WTC11 (cell line): Measurements from ENCODE around the gene TP73. TPM values are rescaled to one million over a fixed set of nuclear protein-coding genes. Genes with fewer than 3 reads are reported as not detected.

Experiments
- ATAC-seq: fragments of 200-7000 bp; cut with Tn5 transposase; 2 replicates; pipeline ENCODE4 v1.10.0; 2021; ENCODE audit warnings: mild to moderate bottlenecking, moderate library complexity
- CTCF ChIA-PET: fragments of 300-600 bp; sonication (Branson Sonifier 250); formaldehyde crosslinking; loops from one replicate; lab custom pipeline; 2021; ENCODE audit warnings: antibody characterized with exemption; lab: Charles Lee
- POLR2A ChIA-PET: fragments of 350-600 bp; sonication (Branson Sonifier 250); formaldehyde crosslinking; loops from one replicate; lab custom pipeline; 2021; ENCODE audit warnings: antibody characterized with exemption; lab: Charles Lee
- DNase-seq: peaks from one replicate; pipeline ENCODE4 v3.0.0; 2021; ENCODE audit warnings: low spot score
- H3K27ac Mint-ChIP-seq: 2 replicates; pipeline ENCODE4 v1.8.0; 2021; ENCODE audit warnings: mixed read lengths
- H3K27me3 Mint-ChIP-seq: 2 replicates; pipeline ENCODE4 v1.8.0; 2021; ENCODE audit warnings: low read depth, mild to moderate bottlenecking, moderate library complexity, mixed read lengths
- H3K36me3 Mint-ChIP-seq: 2 replicates; pipeline ENCODE4 v1.8.0; 2021; ENCODE audit warnings: mixed read lengths
- H3K4me1 Mint-ChIP-seq: 2 replicates; pipeline ENCODE4 v1.8.0; 2022; ENCODE audit warnings: mixed read lengths
- H3K4me3 Mint-ChIP-seq: 2 replicates; pipeline ENCODE4 v1.8.0; 2021; ENCODE audit warnings: mild to moderate bottlenecking, moderate library complexity, mixed read lengths
- H3K9me3 Mint-ChIP-seq: 2 replicates; pipeline ENCODE4 v1.8.0; 2021; ENCODE audit warnings: mixed read lengths
- ATF1 ChIP-seq: sonication (generic); formaldehyde crosslinking; IDR thresholded peaks from 2 replicates; pipeline ENCODE4 v1.8.1; 2023; ENCODE audit warnings: mild to moderate bottlenecking, moderate library complexity, missing genetic modification reagents
- CBFB ChIP-seq: sonication (generic); formaldehyde crosslinking; IDR thresholded peaks from 2 replicates; pipeline ENCODE4 v1.8.1; 2022; ENCODE audit warnings: mild to moderate bottlenecking, low read depth, missing genetic modification reagents
- EMX1 ChIP-seq: fragments of 250-450 bp; sonication (Bioruptor Pico); IDR thresholded peaks from 2 replicates; pipeline ENCODE4 v1.8.0; 2021; ENCODE audit warnings: mild to moderate bottlenecking
- ESRRA ChIP-seq: sonication (generic); formaldehyde crosslinking; IDR thresholded peaks from 2 replicates; pipeline ENCODE4 v1.8.1; 2022; ENCODE audit warnings: mild to moderate bottlenecking, missing genetic modification reagents, borderline replicate concordance
- FOXJ3 ChIP-seq: sonication (generic); formaldehyde crosslinking; IDR thresholded peaks from 2 replicates; pipeline ENCODE4 v1.9.0; 2021; ENCODE audit warnings: missing genetic modification reagents, mild to moderate bottlenecking, borderline replicate concordance
- FOXP1 ChIP-seq: sonication (generic); formaldehyde crosslinking; IDR thresholded peaks from 2 replicates; pipeline ENCODE4 v1.8.0; 2022; ENCODE audit warnings: missing genetic modification reagents, mild to moderate bottlenecking, moderate library complexity, borderline replicate concordance
- KAT7 ChIP-seq: sonication (generic); formaldehyde crosslinking; IDR thresholded peaks from 2 replicates; pipeline ENCODE4 v1.8.1; 2023; ENCODE audit warnings: missing genetic modification reagents, mild to moderate bottlenecking, borderline replicate concordance
- RELA ChIP-seq: sonication (generic); formaldehyde crosslinking; IDR thresholded peaks from 2 replicates; pipeline ENCODE4 v1.8.1; 2022; ENCODE audit warnings: missing genetic modification reagents, mild to moderate bottlenecking, borderline replicate concordance
- SOX15 ChIP-seq: fragments of 250-450 bp; sonication (Bioruptor Pico); IDR thresholded peaks from 2 replicates; pipeline ENCODE4 v1.9.0; 2021; ENCODE audit warnings: mild to moderate bottlenecking
- TEAD4 ChIP-seq: sonication (generic); formaldehyde crosslinking; IDR thresholded peaks from 2 replicates; pipeline ENCODE4 v1.8.0; 2022; ENCODE audit warnings: mild to moderate bottlenecking, missing genetic modification reagents
- ZNF263 ChIP-seq: sonication (generic); formaldehyde crosslinking; IDR thresholded peaks from 2 replicates; pipeline ENCODE4 v1.8.1; 2022; ENCODE audit warnings: low read depth, mild to moderate bottlenecking, moderate library complexity, missing genetic modification reagents
- total RNA-seq: library from RNA; stranded (reverse); gene quantifications from 3 replicates; pipeline ENCODE4 v1.2.3, GENCODE V29; 2021
- TF ChIP-seq, protein P1 (sequence below): sonication (generic); formaldehyde crosslinking; IDR thresholded peaks from 2 replicates; pipeline ENCODE4 v1.8.0; 2022; ENCODE audit warnings: mild to moderate bottlenecking, missing genetic modification reagents
- TF ChIP-seq, protein P2 (sequence below): sonication (generic); formaldehyde crosslinking; IDR thresholded peaks from 2 replicates; pipeline ENCODE4 v1.8.1; 2023; ENCODE audit warnings: mild to moderate bottlenecking, missing genetic modification reagents
- TF ChIP-seq, protein P3 (sequence below): sonication (generic); formaldehyde crosslinking; IDR thresholded peaks from 2 replicates; pipeline ENCODE4 v1.8.0; 2023; ENCODE audit warnings: missing genetic modification reagents, mild to moderate bottlenecking, borderline replicate concordance

Gene TP73
- total RNA-seq, 1 experiment from 2014 or later, result 5.7 TPM

DNA sequence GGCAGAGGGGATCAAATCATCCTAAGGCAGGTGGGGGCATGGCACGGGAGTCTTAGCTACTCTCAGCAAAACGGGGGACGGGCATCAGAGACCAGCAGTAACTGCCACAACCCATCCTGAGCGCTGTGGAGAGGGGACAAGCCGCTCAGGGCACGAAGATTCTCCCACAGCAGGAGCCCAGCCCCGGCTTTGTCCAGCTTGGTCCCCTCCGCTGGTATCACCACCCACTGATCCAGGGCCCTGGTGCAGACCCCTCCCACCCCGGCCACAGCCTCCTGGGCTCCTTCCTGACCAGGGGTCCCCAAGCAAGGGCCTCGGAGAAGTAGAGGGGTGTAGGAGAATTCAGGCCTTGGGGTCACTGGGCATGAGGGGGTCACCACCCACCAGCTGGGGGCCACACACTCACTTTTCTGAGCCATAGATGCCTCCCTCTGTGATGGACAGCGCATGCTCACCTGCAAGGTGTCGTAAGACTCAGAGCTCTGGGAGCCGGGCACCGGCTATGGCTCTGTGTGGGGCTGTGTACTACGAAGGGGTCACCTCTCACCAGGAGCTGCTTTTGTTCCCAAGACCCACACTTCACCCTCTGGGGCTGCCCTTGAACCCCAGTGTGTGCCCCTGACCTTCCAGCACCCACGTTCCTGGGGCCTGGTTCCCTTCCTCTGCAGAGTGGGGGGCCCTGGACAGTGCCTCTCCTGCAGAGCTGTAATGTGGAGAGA lies 117.9 kb downstream of the TP73 start:
- DNase-seq (no peak), ATAC-seq (no peak)
- Mint-ChIP-seq H3K4me3 (no peak overlapping the region), H3K4me1 (peaks cover 24% of the 10 kb centered on the region), H3K27ac (no peak overlapping the region), H3K36me3 (peaks cover 5% of the 10 kb centered on the region; the same call in 1 of the 2 replicates), H3K27me3 (peaks cover 18% of the 10 kb centered on the region), H3K9me3 (peaks cover 19% of the 10 kb centered on the region; the same call in 1 of the 2 replicates)
- TF ChIP-seq, protein P1, sequence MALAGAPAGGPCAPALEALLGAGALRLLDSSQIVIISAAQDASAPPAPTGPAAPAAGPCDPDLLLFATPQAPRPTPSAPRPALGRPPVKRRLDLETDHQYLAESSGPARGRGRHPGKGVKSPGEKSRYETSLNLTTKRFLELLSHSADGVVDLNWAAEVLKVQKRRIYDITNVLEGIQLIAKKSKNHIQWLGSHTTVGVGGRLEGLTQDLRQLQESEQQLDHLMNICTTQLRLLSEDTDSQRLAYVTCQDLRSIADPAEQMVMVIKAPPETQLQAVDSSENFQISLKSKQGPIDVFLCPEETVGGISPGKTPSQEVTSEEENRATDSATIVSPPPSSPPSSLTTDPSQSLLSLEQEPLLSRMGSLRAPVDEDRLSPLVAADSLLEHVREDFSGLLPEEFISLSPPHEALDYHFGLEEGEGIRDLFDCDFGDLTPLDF (CRISPR knock-in tag), result no peak
- TF ChIP-seq TEAD4 (CRISPR knock-in tag) (no peak), FOXJ3 (CRISPR knock-in tag) (no peak), ATF1 (CRISPR knock-in tag) (no peak), CBFB (no peak), EMX1 (CRISPR knock-in tag) (no peak), KAT7 (CRISPR knock-in tag) (no peak), RELA (no peak), ZNF263 (CRISPR knock-in tag) (no peak), FOXP1 (CRISPR knock-in tag) (no peak)
- TF ChIP-seq, protein P2, sequence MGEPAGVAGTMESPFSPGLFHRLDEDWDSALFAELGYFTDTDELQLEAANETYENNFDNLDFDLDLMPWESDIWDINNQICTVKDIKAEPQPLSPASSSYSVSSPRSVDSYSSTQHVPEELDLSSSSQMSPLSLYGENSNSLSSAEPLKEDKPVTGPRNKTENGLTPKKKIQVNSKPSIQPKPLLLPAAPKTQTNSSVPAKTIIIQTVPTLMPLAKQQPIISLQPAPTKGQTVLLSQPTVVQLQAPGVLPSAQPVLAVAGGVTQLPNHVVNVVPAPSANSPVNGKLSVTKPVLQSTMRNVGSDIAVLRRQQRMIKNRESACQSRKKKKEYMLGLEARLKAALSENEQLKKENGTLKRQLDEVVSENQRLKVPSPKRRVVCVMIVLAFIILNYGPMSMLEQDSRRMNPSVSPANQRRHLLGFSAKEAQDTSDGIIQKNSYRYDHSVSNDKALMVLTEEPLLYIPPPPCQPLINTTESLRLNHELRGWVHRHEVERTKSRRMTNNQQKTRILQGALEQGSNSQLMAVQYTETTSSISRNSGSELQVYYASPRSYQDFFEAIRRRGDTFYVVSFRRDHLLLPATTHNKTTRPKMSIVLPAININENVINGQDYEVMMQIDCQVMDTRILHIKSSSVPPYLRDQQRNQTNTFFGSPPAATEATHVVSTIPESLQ, result no peak
- TF ChIP-seq, protein P3, sequence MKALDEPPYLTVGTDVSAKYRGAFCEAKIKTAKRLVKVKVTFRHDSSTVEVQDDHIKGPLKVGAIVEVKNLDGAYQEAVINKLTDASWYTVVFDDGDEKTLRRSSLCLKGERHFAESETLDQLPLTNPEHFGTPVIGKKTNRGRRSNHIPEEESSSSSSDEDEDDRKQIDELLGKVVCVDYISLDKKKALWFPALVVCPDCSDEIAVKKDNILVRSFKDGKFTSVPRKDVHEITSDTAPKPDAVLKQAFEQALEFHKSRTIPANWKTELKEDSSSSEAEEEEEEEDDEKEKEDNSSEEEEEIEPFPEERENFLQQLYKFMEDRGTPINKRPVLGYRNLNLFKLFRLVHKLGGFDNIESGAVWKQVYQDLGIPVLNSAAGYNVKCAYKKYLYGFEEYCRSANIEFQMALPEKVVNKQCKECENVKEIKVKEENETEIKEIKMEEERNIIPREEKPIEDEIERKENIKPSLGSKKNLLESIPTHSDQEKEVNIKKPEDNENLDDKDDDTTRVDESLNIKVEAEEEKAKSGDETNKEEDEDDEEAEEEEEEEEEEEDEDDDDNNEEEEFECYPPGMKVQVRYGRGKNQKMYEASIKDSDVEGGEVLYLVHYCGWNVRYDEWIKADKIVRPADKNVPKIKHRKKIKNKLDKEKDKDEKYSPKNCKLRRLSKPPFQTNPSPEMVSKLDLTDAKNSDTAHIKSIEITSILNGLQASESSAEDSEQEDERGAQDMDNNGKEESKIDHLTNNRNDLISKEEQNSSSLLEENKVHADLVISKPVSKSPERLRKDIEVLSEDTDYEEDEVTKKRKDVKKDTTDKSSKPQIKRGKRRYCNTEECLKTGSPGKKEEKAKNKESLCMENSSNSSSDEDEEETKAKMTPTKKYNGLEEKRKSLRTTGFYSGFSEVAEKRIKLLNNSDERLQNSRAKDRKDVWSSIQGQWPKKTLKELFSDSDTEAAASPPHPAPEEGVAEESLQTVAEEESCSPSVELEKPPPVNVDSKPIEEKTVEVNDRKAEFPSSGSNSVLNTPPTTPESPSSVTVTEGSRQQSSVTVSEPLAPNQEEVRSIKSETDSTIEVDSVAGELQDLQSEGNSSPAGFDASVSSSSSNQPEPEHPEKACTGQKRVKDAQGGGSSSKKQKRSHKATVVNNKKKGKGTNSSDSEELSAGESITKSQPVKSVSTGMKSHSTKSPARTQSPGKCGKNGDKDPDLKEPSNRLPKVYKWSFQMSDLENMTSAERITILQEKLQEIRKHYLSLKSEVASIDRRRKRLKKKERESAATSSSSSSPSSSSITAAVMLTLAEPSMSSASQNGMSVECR, result no peak
- ChIA-PET POLR2A (no interaction called here), CTCF (interaction anchor here (1.7 to 1.8 kb wide), 2 partner anchors 46 to 58 kb away, joined by 3 to 9 read pairs; no protein-coding TSS in a partner anchor)

DNA sequence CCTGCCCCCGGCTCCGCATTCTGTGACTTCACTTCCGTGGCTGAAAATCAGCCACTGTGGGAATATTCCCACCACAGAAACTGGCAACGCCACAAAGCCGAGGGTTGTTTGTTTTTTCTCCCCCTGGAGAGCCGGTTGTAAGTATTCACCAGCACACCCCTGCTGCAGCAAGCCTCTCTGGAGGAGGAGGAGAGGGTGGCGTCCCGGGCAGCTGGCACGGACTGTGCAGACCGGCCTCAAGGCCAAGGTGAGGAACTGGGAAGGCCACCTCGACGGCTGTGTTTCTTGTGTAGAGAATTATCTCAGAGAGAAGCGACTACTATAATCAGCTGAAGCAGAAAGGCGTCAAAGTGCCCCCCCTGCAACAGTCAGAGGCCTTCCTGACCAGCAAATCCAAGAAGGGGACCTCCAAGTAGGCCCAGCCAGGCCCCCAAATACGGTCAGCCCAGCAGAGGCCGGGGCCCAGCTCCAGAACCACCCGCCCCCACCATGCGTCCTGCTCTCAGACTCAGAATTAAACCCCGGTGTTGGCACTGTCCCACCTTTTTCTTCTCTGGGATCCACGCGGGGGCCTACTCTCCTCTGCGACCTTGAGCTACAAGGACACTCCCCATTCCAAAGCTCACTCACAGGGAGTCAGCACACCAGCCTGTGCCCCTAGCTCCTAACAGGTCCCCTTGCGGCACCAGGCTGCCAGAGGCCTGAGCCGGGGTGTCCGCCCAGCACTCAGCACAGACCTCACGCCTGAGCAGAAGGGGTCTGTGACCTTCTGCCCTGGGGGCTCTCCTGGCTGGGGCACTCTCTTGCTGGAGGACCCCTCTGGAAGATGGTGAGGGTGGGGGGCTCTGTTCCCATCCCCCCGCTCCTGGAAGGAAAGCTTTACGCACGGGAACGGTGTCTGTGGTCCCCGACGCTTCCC lies 119.1 kb downstream of the TP73 start:
- H3K27ac Mint-ChIP-seq, result no peak overlapping the region
- H3K36me3 Mint-ChIP-seq, result peaks cover 2% of the 10 kb centered on the region; the same call in 1 of the 2 replicates
- ATAC-seq, result peak; percentile 11
- CTCF ChIA-PET, result interaction anchor here (0.9 to 1.8 kb wide), 4 partner anchors 8 to 47 kb away, joined by 3 to 9 read pairs (median 4); no protein-coding TSS in a partner anchor
- H3K4me3 Mint-ChIP-seq, result peak overlapping the region; percentile 64
- DNase-seq, result no peak
- H3K4me1 Mint-ChIP-seq, result peaks cover 31% of the 10 kb centered on the region
- H3K27me3 Mint-ChIP-seq, result peaks cover 10% of the 10 kb centered on the region
- peaks cover 10% of the 10 kb centered on the region; the same call in 1 of the 2 replicates for H3K9me3 Mint-ChIP-seq
- no peak for TF ChIP-seq SOX15 (CRISPR knock-in tag)
- 0 out of 2 replicates have a peak, but pooled peaks have one; percentile 7 for TF ChIP-seq ESRRA (CRISPR knock-in tag)
- 0 out of 2 replicates have a peak, but pooled peaks have one; percentile 18 for TF ChIP-seq FOXP1 (CRISPR knock-in tag)
- POLR2A ChIA-PET, result interaction anchor here (0.8 kb wide), 1 partner anchor 25 kb away, joined by 3 read pairs; no protein-coding TSS in a partner anchor
